Cardiac muscle cell (in vitro differentiated cells and primary cell): ENCODE measurements around the gene MUC5B. TPM values are rescaled to one million over a fixed set of nuclear protein-coding genes. Genes with fewer than 3 reads are reported as not detected.

Experiments used
- DNase-seq, 2 donors: peaks; one replicate each; pipeline versions ENCODE4 v3.0.0 to v3.0.0-alpha.2; 2010 to 2017; ENCODE audit warnings: low read depth in 1 of 2, low spot score in 1 of 2
- H3K27ac ChIP-seq: fragments of 200-600 bp; sonication (generic); 2 replicates; pipeline ENCODE4 v1.5.1; 2016
- H3K27me3 ChIP-seq: fragments of 200-600 bp; sonication (generic); 2 replicates; pipeline ENCODE4 v1.6.0; 2016; ENCODE audit warnings: control low read depth
- H3K36me3 ChIP-seq: fragments of 200-600 bp; sonication (generic); 2 replicates; pipeline ENCODE4 v1.5.1; 2016; ENCODE audit warnings: control low read depth
- H3K4me1 ChIP-seq: fragments of 200-600 bp; sonication (generic); 2 replicates; pipeline ENCODE4 v1.8.1; 2017; ENCODE audit warnings: low read depth, mild to moderate bottlenecking, mixed run types
- H3K4me3 ChIP-seq: fragments of 200-600 bp; sonication (generic); 2 replicates; pipeline ENCODE4 v1.5.1; 2016; ENCODE audit warnings: mild to moderate bottlenecking
- H3K9me3 ChIP-seq: fragments of 200-600 bp; sonication (generic); 2 replicates; pipeline ENCODE4 v1.5.1; 2017; ENCODE audit warnings: low read depth, mild to moderate bottlenecking, control low read depth
- CTCF ChIP-seq: IDR thresholded peaks from 2 replicates; pipeline ENCODE4 v1.5.1; 2012; ENCODE audit warnings: low read depth, mild to moderate bottlenecking, low read length
- polyA plus RNA-seq: library from polyadenylated mRNA; unstranded; fragments of >200 nt; fragmentation: Nextera tagmentation; extraction: Ambion mirVana; gene quantifications from 2 replicates; pipeline ENCODE4 v1.2.1, GENCODE V29; 2016
- total RNA-seq: library from RNA; depleted of rRNA; stranded (reverse); fragments of >200 nt; gene quantifications from 2 replicates; pipeline ENCODE4 v1.2.3, GENCODE V29; 2016

Gene MUC5B
- total and polyA plus RNA-seq, 2 experiments from 2014 or later: not detected

DNA sequence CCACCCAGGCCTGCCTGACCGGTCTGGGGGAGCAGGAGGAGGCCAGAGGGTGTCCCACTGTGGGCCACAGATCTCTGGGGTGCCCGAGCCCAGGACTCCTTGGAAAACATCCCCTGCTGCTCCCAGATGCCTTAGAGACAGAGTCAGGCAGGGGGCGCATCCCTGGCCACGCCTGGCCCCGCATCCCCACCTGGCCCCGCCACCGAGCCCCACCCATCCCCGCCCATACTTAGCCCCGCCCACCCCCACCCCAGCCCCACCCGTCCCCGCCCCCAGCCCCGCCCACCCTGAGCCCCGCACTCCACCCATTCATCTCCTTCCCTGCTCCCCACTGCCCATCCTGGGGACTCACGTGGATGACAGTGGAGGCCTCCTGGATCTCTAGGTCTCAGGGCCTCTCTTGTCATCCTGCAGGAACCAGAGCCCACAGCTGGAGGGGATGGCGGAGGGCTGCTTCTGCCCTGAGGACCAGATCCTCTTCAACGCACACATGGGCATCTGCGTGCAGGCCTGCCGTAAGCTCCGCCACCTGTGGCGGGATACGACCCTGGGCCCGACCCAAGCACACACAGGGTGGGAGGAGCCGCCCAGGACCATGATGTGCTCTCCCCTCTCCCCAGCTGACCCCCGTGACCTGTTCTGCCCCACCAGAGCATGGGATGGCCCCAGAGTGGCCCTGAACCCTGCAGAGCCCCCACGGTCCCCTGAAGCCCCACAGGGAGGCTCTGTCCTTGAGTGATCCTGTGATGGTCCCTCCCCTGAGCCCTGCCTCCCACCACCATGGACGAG is 33.6 kb downstream of the MUC5B start:
- Histone ChIP-seq H3K27me3 (no peaks in the 10 kb centered on the region), H3K4me3 (no peak overlapping the region), H3K36me3 (no peaks in the 10 kb centered on the region), H3K9me3 (no peaks in the 10 kb centered on the region), H3K27ac (no peak overlapping the region), H3K4me1 (no peaks in the 10 kb centered on the region)
- TF ChIP-seq CTCF: no peak
- no peak for DNase-seq

DNA sequence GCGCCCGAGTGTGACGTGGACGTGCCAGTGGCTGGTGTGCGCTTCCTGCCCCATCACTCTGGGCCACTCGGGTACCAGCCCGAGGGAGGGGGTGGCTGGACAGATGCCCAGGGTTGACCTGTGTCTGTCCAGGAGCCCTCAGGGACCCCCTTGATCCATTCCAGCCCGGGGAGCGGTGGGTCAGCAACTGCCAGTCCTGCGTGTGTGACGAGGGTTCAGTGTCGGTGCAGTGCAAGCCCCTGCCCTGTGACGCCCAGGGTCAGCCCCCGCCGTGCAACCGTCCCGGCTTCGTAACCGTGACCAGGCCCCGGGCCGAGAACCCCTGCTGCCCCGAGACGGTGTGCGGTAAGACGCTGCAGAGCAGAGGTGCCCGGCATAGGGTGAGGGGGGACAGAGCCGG is 34.5 kb downstream of the MUC5B start:
- Histone ChIP-seq H3K9me3 (no peaks in the 10 kb centered on the region), H3K27ac (no peak overlapping the region), H3K36me3 (no peaks in the 10 kb centered on the region), H3K4me3 (no peak overlapping the region), H3K27me3 (no peaks in the 10 kb centered on the region), H3K4me1 (no peaks in the 10 kb centered on the region)
- no peak for TF ChIP-seq CTCF
- DNase-seq: no peak

DNA sequence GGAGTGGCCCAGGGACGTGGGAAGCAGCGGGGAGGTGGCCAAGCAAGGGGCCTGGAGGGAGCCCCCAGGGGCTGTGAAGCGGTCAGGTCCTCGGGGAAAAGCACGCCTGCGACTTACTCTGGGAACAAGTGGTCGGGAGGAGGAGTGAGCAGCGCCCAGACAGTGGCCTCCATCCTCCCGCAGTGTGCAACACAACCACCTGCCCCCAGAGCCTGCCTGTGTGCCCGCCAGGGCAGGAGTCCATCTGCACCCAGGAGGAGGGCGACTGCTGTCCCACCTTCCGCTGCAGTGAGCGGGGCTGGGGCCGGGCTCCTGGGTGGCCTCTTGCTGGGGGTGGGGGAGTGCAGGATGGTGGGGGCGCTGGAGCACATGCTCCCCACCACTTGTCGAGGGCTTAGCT is 35.0 kb downstream of the MUC5B start:
- H3K9me3 ChIP-seq: no peaks in the 10 kb centered on the region
- DNase-seq: no peak

GRCh38 chr11:1258401-1259075 is 35.7 kb downstream of the MUC5B start:
- no peak for TF ChIP-seq CTCF
- DNase-seq: no peak
- Histone ChIP-seq H3K4me3 (no peak overlapping the region), H3K36me3 (no peaks in the 10 kb centered on the region), H3K27me3 (no peaks in the 10 kb centered on the region), H3K27ac (no peak overlapping the region), H3K9me3 (no peaks in the 10 kb centered on the region), H3K4me1 (peaks cover 4% of the 10 kb centered on the region)

More for the DNA sequence above, 35.0 kb downstream of the MUC5B start:
- TF ChIP-seq CTCF: no peak
- no peaks in the 10 kb centered on the region for H3K27me3 ChIP-seq
- H3K4me1 ChIP-seq: peaks cover 1% of the 10 kb centered on the region
- no peaks in the 10 kb centered on the region for H3K36me3 ChIP-seq
- H3K4me3 ChIP-seq: no peak overlapping the region
- H3K27ac ChIP-seq: no peak overlapping the region

GRCh38 chr11:1259076-1259461 is 36.2 kb downstream of the MUC5B start:
- no peak for DNase-seq

More at GRCh38 chr11:1259076-1259461, 36.2 kb downstream of the MUC5B start:
- Histone ChIP-seq H3K36me3 (no peaks in the 10 kb centered on the region), H3K4me3 (no peak overlapping the region), H3K4me1 (peaks cover 4% of the 10 kb centered on the region), H3K27me3 (no peaks in the 10 kb centered on the region), H3K9me3 (no peaks in the 10 kb centered on the region), H3K27ac (no peak overlapping the region)
- TF ChIP-seq CTCF: no peak
